Transverse colon (tissue), 3 donors: ENCODE measurements around the gene LRRTM2.

Experiments
- CTCF ChIP-seq, 5 experiments: fragments of 200-600 bp in 3 of 5; fragments of 450-650 bp in 2 of 5; sonication (generic) in 3 of 5; IDR thresholded peaks; 1 replicate in 2 of 5; 2 replicates in 3 of 5; pipeline ENCODE4 v1.5.1; 2016 to 2017; ENCODE audit warnings: antibody characterized with exemption in 5 of 5, inconsistent platforms in 3 of 5, mild to moderate bottlenecking in 2 of 5, moderate library complexity in 1 of 5
- POLR2A ChIP-seq: fragments of 450-650 bp; IDR thresholded peaks from one replicate; pipeline ENCODE4 v1.6.1; 2016; ENCODE audit warnings: antibody characterized with exemption, mild to moderate bottlenecking, moderate library complexity

GRCh38 chr5:138889994-138890393 is 14.9 kb upstream of the LRRTM2 start:
- TF ChIP-seq CTCF (IDR thresholded peaks at IDR 0.05) = no peak
- no peak for TF ChIP-seq POLR2A
